ENCODE results near the gene MEGF11. TPM values are rescaled to one million over a fixed set of nuclear protein-coding genes. Genes with fewer than 3 reads are reported as not detected.
"Not testable (repeated sequence)": the region's sequence is repeated elsewhere in the genome, so short reads cannot be mapped to it uniquely, and the experiment has no call there.

MEGF11 gene
- total RNA-seq, 1 donor from 2014 or later, result 0.06 TPM

DNA sequence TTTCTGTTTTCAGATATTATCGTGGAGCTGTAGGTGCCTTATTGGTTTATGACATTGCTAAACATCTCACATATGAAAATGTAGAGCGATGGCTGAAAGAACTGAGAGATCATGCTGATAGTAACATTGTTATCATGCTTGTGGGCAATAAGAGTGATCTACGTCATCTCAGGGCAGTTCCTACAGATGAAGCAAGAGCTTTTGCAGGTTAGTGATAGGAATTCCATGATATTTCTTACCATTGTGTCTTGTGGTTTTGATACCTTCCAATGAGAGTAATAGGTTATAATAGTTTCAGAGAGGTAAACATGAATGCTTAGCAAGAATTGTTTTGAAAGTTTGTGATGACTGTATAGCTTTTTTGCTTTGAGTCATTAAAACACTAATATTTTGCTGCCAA, 375.8 kb downstream of the MEGF11 start:
- peaks cover 71% of the 10 kb centered on the region for H4K20me1 ChIP-seq (ENCODE audit: low read depth)

DNA sequence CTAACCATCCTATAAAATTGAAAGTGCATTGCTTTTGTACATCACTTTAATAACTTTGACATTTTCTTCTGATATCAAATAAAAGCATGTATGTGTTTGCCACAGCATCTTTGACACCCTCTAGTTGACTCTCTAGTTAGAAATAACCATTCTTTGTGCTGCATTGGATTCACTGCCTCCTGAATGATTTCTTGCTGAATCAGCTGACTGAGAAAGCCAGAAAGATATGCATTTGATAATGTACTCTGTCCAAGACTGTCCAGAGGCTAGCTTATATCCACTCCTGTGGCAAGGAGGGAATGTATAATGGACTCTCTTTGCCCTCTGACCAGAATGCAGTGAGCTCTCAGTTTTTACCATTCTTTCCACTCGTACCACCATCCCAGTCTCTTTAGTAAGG, 378.1 kb downstream of the MEGF11 start:
- Mint-ChIP-seq H3K9me3 (peaks cover 3% of the 10 kb centered on the region), H3K4me1 (peaks cover 9% of the 10 kb centered on the region)

More for the DNA sequence above, 375.8 kb downstream of the MEGF11 start:
- Mint-ChIP-seq H3K27me3 (ENCODE audit: insufficient read depth, low read depth) (no peaks in the 10 kb centered on the region), H3K4me3 (no peak overlapping the region), H3K4me1 (no peaks in the 10 kb centered on the region), H3K9me3 (no peaks in the 10 kb centered on the region), H3K27ac (no peak overlapping the region), H3K36me3 (peaks cover 22% of the 10 kb centered on the region)
- Histone ChIP-seq H3K9ac (no peak overlapping the region), H3K4me2 (no peak overlapping the region), H3K27me3 (no peaks in the 10 kb centered on the region), H3K9me3 (ENCODE audit: low read depth) (no peaks in the 10 kb centered on the region), H3K4me1 (no peaks in the 10 kb centered on the region), H3K79me2 (ENCODE audit: low read depth) (peaks cover 56% of the 10 kb centered on the region), H3F3A (ENCODE audit: low read depth) (no peaks in the 10 kb centered on the region), H2AFZ (replicated peaks) (no peak overlapping the region), H3K36me3 (peaks cover 30% of the 10 kb centered on the region), H3K27ac (no peak overlapping the region), H3K4me3 (no peak overlapping the region)
- TF ChIP-seq EZH2phosphoT487 (IDR thresholded peaks at IDR 0.05), result no peak
- TF ChIP-seq, protein P1, sequence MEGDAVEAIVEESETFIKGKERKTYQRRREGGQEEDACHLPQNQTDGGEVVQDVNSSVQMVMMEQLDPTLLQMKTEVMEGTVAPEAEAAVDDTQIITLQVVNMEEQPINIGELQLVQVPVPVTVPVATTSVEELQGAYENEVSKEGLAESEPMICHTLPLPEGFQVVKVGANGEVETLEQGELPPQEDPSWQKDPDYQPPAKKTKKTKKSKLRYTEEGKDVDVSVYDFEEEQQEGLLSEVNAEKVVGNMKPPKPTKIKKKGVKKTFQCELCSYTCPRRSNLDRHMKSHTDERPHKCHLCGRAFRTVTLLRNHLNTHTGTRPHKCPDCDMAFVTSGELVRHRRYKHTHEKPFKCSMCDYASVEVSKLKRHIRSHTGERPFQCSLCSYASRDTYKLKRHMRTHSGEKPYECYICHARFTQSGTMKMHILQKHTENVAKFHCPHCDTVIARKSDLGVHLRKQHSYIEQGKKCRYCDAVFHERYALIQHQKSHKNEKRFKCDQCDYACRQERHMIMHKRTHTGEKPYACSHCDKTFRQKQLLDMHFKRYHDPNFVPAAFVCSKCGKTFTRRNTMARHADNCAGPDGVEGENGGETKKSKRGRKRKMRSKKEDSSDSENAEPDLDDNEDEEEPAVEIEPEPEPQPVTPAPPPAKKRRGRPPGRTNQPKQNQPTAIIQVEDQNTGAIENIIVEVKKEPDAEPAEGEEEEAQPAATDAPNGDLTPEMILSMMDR (IDR thresholded peaks at IDR 0.05), result no peak
- no peak for TF ChIP-seq EZH2 (IDR thresholded peaks at IDR 0.05)
- no peak for DNase-seq (ENCODE audit: low spot score)

DNA sequence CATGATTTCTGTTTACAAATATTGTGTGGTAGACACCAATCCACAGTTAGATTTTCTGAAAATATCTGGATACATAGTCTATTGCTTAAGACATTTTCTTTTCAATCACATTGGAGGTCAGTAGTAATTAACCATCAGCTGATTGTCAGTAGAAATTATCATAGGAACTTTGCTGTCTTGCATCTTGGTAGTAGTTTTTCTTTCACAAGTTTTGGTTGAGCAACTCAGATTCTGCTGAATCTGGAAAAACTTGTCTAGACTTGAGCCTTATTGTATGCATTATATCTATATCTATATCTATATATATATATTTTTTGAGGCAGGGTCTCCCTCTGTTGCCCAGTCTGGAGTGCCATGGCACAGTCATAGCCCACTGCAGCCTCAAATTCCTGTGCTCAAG, 380.3 kb downstream of the MEGF11 start:
- Mint-ChIP-seq H3K36me3 (peaks cover 17% of the 10 kb centered on the region), H3K27ac (no peak overlapping the region), H3K4me3 (no peak overlapping the region), H3K9me3 (peaks cover 11% of the 10 kb centered on the region), H3K4me1 (peaks cover 19% of the 10 kb centered on the region), H3K27me3 (ENCODE audit: insufficient read depth, low read depth) (peaks cover 14% of the 10 kb centered on the region)
- Histone ChIP-seq H3K27me3 (no peaks in the 10 kb centered on the region), H3K79me2 (ENCODE audit: low read depth) (peaks cover 86% of the 10 kb centered on the region), H3K9ac (no peak overlapping the region), H3F3A (ENCODE audit: low read depth) (peaks cover 12% of the 10 kb centered on the region), H3K36me3 (peaks cover 10% of the 10 kb centered on the region), H2AFZ (replicated peaks) (no peak overlapping the region), H4K20me1 (ENCODE audit: low read depth) (peaks cover 72% of the 10 kb centered on the region), H3K4me1 (peaks cover 4% of the 10 kb centered on the region), H3K27ac (no peak overlapping the region), H3K4me2 (no peak overlapping the region), H3K4me3 (no peak overlapping the region), H3K9me3 (ENCODE audit: low read depth) (no peaks in the 10 kb centered on the region)
- DNase-seq (ENCODE audit: low spot score), result no peak
- TF ChIP-seq, protein P1 (IDR thresholded peaks at IDR 0.05), result no peak
- TF ChIP-seq EZH2 (IDR thresholded peaks at IDR 0.05) (no peak), EZH2phosphoT487 (IDR thresholded peaks at IDR 0.05) (no peak)

More for the DNA sequence above, 378.1 kb downstream of the MEGF11 start:
- Histone ChIP-seq H3K79me2 (ENCODE audit: low read depth) (peaks cover 75% of the 10 kb centered on the region), H3K27ac (no peak overlapping the region), H3K9me3 (ENCODE audit: low read depth) (no peaks in the 10 kb centered on the region), H3K36me3 (peaks cover 20% of the 10 kb centered on the region), H3K4me3 (no peak overlapping the region), H3K4me2 (no peak overlapping the region), H4K20me1 (ENCODE audit: low read depth) (peaks cover 73% of the 10 kb centered on the region), H3K27me3 (no peaks in the 10 kb centered on the region), H3K4me1 (no peaks in the 10 kb centered on the region), H3K9ac (no peak overlapping the region), H3F3A (ENCODE audit: low read depth) (peaks cover 1% of the 10 kb centered on the region), H2AFZ (replicated peaks) (no peak overlapping the region)
- Mint-ChIP-seq H3K4me3 (no peak overlapping the region), H3K36me3 (peaks cover 18% of the 10 kb centered on the region), H3K27ac (no peak overlapping the region), H3K27me3 (ENCODE audit: insufficient read depth, low read depth) (no peaks in the 10 kb centered on the region)
- no peak for TF ChIP-seq EZH2 (IDR thresholded peaks at IDR 0.05)
- no peak for TF ChIP-seq EZH2phosphoT487 (IDR thresholded peaks at IDR 0.05)
- TF ChIP-seq, protein P1 (IDR thresholded peaks at IDR 0.05), result no peak
- DNase-seq (ENCODE audit: low spot score), result no peak

DNA sequence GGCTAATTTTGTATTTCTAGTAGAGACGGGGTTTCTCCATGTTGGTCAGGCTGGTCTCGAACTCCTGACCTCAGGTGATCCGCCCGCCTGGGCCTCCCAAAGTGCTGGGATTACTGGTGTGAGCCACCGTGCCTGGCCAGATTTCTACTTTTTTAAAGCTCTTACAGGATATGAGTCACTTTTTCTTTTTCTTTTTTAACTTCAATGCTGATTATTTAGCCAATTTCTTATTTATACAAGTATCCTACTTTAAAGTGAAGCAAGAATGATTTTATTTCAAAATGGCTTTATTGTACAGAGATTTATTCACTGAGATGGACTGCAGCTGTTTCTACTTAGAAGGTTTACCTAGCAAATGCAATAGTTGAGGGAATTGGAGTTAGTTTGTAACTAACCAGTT, 381.0 kb downstream of the MEGF11 start:
- not testable (repeated sequence) for H3K9me3 ChIP-seq (ENCODE audit: low read depth); H3K9ac ChIP-seq; H3K4me3 ChIP-seq; H2AFZ ChIP-seq (replicated peaks); H3K4me3 Mint-ChIP-seq; H3K27ac ChIP-seq; DNase-seq (ENCODE audit: low spot score); H3K36me3 ChIP-seq; H3K4me1 ChIP-seq; H3K27ac Mint-ChIP-seq; H3K4me2 ChIP-seq; H3K27me3 ChIP-seq
- Mint-ChIP-seq H3K4me1 (peaks cover 20% of the 10 kb centered on the region), H3K36me3 (peaks cover 11% of the 10 kb centered on the region), H3K27me3 (ENCODE audit: insufficient read depth, low read depth) (peaks cover 14% of the 10 kb centered on the region), H3K9me3 (peaks cover 11% of the 10 kb centered on the region)
- H3K79me2 ChIP-seq (ENCODE audit: low read depth), result peaks cover 79% of the 10 kb centered on the region
- peaks cover 12% of the 10 kb centered on the region for H3F3A ChIP-seq (ENCODE audit: low read depth)
- H4K20me1 ChIP-seq (ENCODE audit: low read depth), result peaks cover 66% of the 10 kb centered on the region

DNA sequence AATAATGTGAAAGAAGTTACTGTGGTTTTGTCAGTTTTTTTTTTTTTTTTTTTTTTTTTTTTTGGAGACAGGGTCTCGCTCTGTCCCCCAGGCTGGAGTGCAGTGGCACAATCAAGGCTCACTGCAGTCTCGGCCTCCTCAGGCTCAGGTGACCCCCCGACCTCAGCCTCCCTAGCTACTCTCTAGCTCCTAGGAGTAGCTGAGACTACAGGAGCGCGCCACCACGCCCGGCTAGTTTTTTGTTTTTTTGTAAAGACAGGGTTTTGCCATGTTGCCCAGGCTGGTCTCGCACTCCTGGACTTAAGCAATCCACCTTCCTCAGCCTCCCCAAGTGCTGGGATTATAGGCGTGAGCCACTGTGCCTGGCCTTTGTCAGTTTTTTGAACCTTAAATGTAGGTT, 381.7 kb downstream of the MEGF11 start:
- peaks cover 11% of the 10 kb centered on the region for H3K9me3 Mint-ChIP-seq
- not testable (repeated sequence) for H2AFZ ChIP-seq (replicated peaks); H3K27ac Mint-ChIP-seq; H3K4me3 Mint-ChIP-seq; H3K4me2 ChIP-seq; H3K4me3 ChIP-seq; H3K27me3 ChIP-seq; H3K9ac ChIP-seq; H3K27ac ChIP-seq; H3K36me3 ChIP-seq; H3K4me1 ChIP-seq; H3K9me3 ChIP-seq (ENCODE audit: low read depth)
- H3K27me3 Mint-ChIP-seq (ENCODE audit: insufficient read depth, low read depth), result peaks cover 14% of the 10 kb centered on the region
- peaks cover 12% of the 10 kb centered on the region for H3F3A ChIP-seq (ENCODE audit: low read depth)
- peak; percentile 24 for DNase-seq (ENCODE audit: low spot score)
- H3K4me1 Mint-ChIP-seq, result peaks cover 20% of the 10 kb centered on the region
- peaks cover 65% of the 10 kb centered on the region for H4K20me1 ChIP-seq (ENCODE audit: low read depth)
- peaks cover 10% of the 10 kb centered on the region for H3K36me3 Mint-ChIP-seq
- H3K79me2 ChIP-seq (ENCODE audit: low read depth), result peaks cover 75% of the 10 kb centered on the region

Measured in neural progenitor cell (in vitro differentiated cells).